HepG2 (cell line): ENCODE data around the gene FDXACB1.

Experiments used
- CTCF ChIP-seq: sonication (generic); formaldehyde crosslinking; IDR thresholded peaks from 2 replicates; pipeline ENCODE4 v1.5.0; 2020; ENCODE audit warnings: mild to moderate bottlenecking, missing genetic modification reagents, moderate library complexity
- ETV5 ChIP-seq: IDR thresholded peaks from 2 replicates; pipeline ENCODE4 v1.6.1; 2018; ENCODE audit warnings: missing biosample characterization, missing genetic modification reagents, inconsistent platforms, borderline replicate concordance
- EZH2 ChIP-seq: conservative IDR thresholded peaks from 2 replicates; pipeline ENCODE4 v1.6.1; 2012; ENCODE audit warnings: mild to moderate bottlenecking, low read depth, low read length, moderate library complexity
- MXI1 ChIP-seq: IDR thresholded peaks from 3 replicates; pipeline ENCODE4 v1.6.1; 2012; ENCODE audit warnings: low read depth, low read length, inconsistent platforms, borderline replicate concordance
- POLR2A ChIP-seq, 2 experiments: IDR thresholded peaks; 2 replicates each; pipeline ENCODE4 v1.6.1; 2011; ENCODE audit warnings: low read depth in 2 of 2, low read length in 2 of 2, mild to moderate bottlenecking in 1 of 2, moderate library complexity in 1 of 2; ENCODE audit not compliant: insufficient read depth in 1 of 2
- RAD21 ChIP-seq: fragments of 450-650 bp; formaldehyde crosslinking; IDR thresholded peaks from 2 replicates; pipeline ENCODE4 v1.5.0; 2020; ENCODE audit warnings: mild to moderate bottlenecking
- RNF2 ChIP-seq: fragments of 450-650 bp; conservative IDR thresholded peaks from 2 replicates; pipeline ENCODE4 v1.6.1; 2016; ENCODE audit warnings: low read depth
- RXRA ChIP-seq: sonication (generic); formaldehyde crosslinking; IDR thresholded peaks from 2 replicates; pipeline ENCODE4 v1.5.1; 2020; ENCODE audit warnings: missing genetic modification reagents
- YY1 ChIP-seq: IDR thresholded peaks from 2 replicates; pipeline ENCODE4 v1.6.1; 2011; ENCODE audit warnings: low read length, low read depth, moderate library complexity, mild to moderate bottlenecking; ENCODE audit not compliant: insufficient read depth, insufficient replicate concordance
- ZNF367 ChIP-seq: sonication (generic); formaldehyde crosslinking; IDR thresholded peaks from 2 replicates; pipeline ENCODE4 v1.4.0; 2020; ENCODE audit warnings: missing genetic modification reagents, borderline replicate concordance

GRCh38 chr11:111917788-111918187 is 38.8 kb upstream of the FDXACB1 start:
- no peak for TF ChIP-seq MXI1
- no peak for TF ChIP-seq CTCF (CRISPR knock-in tag)
- TF ChIP-seq ETV5 (CRISPR knock-in tag), result no peak
- TF ChIP-seq ZNF367, result no peak
- TF ChIP-seq RAD21 (CRISPR knock-in tag), result no peak
- no peak for TF ChIP-seq EZH2
- no peak for TF ChIP-seq RXRA
- TF ChIP-seq YY1, result no peak
- no peak for TF ChIP-seq RNF2
- TF ChIP-seq POLR2A (IDR thresholded peaks at IDR 0.05; ENCODE audit: insufficient read depth in 1 of 2, low read depth in 2 of 2, low read length in 2 of 2), result 0 out of 4 replicates have a peak, but pooled peaks of 1 of the 2 experiments have one; percentile 23
